A673 (cell line): ENCODE results near the gene SATB2.

Experiments
- EZH2 ChIP-seq: fragments of 200-600 bp; sonication (generic); IDR thresholded peaks from 2 replicates; pipeline ENCODE4 v1.6.1; 2017; ENCODE audit warnings: borderline replicate concordance, low read depth, mild to moderate bottlenecking, mixed read lengths, antibody characterized with exemption, low read length; ENCODE audit not compliant: poor library complexity, severe bottlenecking
- TF ChIP-seq, protein P1 (sequence below): fragments of 300-800, 200-600 bp; sonication (generic); conservative IDR thresholded peaks from 2 replicates; pipeline ENCODE4 v1.5.1; 2017; ENCODE audit warnings: low read depth, mild to moderate bottlenecking, antibody characterized with exemption, low read length, moderate library complexity, mixed read lengths

DNA sequence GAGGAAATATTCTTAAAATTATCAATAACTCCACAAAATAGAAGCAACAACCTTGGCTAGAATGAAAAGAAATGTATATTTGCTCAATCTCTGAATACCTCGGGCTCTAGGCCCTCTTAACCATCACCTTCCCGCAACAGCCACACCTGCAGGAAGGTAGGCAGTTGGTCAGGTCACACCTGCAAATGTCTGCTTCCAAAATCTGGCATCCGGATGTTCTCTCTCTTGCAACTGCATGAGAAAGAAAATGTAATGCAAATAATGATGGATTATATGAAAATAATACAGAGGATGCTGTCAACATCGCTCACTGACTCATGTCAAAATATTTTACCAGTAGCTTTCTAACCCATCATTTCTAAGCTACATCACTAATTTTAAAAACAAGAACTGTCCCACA lies 148.3 kb downstream of the SATB2 start:
- TF ChIP-seq, protein P1, sequence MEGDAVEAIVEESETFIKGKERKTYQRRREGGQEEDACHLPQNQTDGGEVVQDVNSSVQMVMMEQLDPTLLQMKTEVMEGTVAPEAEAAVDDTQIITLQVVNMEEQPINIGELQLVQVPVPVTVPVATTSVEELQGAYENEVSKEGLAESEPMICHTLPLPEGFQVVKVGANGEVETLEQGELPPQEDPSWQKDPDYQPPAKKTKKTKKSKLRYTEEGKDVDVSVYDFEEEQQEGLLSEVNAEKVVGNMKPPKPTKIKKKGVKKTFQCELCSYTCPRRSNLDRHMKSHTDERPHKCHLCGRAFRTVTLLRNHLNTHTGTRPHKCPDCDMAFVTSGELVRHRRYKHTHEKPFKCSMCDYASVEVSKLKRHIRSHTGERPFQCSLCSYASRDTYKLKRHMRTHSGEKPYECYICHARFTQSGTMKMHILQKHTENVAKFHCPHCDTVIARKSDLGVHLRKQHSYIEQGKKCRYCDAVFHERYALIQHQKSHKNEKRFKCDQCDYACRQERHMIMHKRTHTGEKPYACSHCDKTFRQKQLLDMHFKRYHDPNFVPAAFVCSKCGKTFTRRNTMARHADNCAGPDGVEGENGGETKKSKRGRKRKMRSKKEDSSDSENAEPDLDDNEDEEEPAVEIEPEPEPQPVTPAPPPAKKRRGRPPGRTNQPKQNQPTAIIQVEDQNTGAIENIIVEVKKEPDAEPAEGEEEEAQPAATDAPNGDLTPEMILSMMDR, result no peak
- no peak for TF ChIP-seq EZH2
